Measurements from ENCODE around the gene SFXN5.
"Not testable (repeated sequence)": the region's sequence is repeated elsewhere in the genome, so short reads cannot be mapped to it uniquely, and the experiment has no call there.

SFXN5 gene

GRCh38 chr2:73076701-73077423 is 5.3 kb upstream of the SFXN5 start:
- DNase-seq: no peak

- no peak for DNase-seq
Observed at GRCh38 chr2:73075477-73076373, 4.2 kb upstream of the SFXN5 start.

- DNase-seq: no peak
Observed at GRCh38 chr2:73074110-73075069, 2.9 kb upstream of the SFXN5 start.

GRCh38 chr2:73072416-73072815 is 904 bp upstream of the SFXN5 start:
- no peak for DNase-seq

GRCh38 chr2:73072129-73072395 is 550 bp upstream of the SFXN5 start:
- peak in 1 of 2 experiments; percentile 14 for DNase-seq

- DNase-seq: peak in 1 of 2 experiments; percentile 46
Observed at GRCh38 chr2:73070643-73071359, 711 bp downstream of the SFXN5 start.

GRCh38 chr2:73069855-73070642 is 1.5 kb downstream of the SFXN5 start:
- DNase-seq: peak; percentile 33 to 46

GRCh38 chr2:73069041-73069854 is 2.3 kb downstream of the SFXN5 start:
- peak in 1 of 2 experiments; percentile 2 for DNase-seq

GRCh38 chr2:73068147-73068546 is 3.4 kb downstream of the SFXN5 start:
- DNase-seq: no peak

GRCh38 chr2:73067043-73067442 is 4.5 kb downstream of the SFXN5 start:
- no peak for DNase-seq

- DNase-seq: not testable (repeated sequence)
Observed at GRCh38 chr2:73065070-73065469, 6.4 kb downstream of the SFXN5 start.

GRCh38 chr2:73063909-73064875 is 7.3 kb downstream of the SFXN5 start:
- no peak for DNase-seq

- DNase-seq: no peak
Observed at GRCh38 chr2:73063472-73063871, 8.0 kb downstream of the SFXN5 start.

GRCh38 chr2:73059106-73059505 is 12.4 kb downstream of the SFXN5 start:
- DNase-seq: no peak

- no peak for DNase-seq
Observed at GRCh38 chr2:73054980-73055379, 16.5 kb downstream of the SFXN5 start.

- DNase-seq: no peak
Observed at GRCh38 chr2:73053316-73054114, 18.0 kb downstream of the SFXN5 start.

- DNase-seq: no peak
Observed at GRCh38 chr2:73050121-73050545, 21.4 kb downstream of the SFXN5 start.
